Hepatocyte (in vitro differentiated cells): Measurements from ENCODE around the gene PPM1L. TPM values are rescaled to one million over a fixed set of nuclear protein-coding genes. Genes with fewer than 3 reads are reported as not detected.

ENCODE experiments used
- DNase-seq: peaks from one replicate; pipeline ENCODE4 v3.0.0-alpha.2; 2016; ENCODE audit warnings: low spot score
- H2AFZ ChIP-seq: fragments of 200-600 bp; sonication (generic); 2 replicates; pipeline ENCODE4 v1.6.0; 2016; ENCODE audit warnings: antibody characterized with exemption, mild to moderate bottlenecking
- H3K27ac ChIP-seq: fragments of 200-600 bp; sonication (generic); 2 replicates; pipeline ENCODE4 v1.5.1; 2016; ENCODE audit warnings: mild to moderate bottlenecking
- H3K27me3 ChIP-seq: fragments of 200-600 bp; sonication (generic); 2 replicates; pipeline ENCODE4 v1.6.1; 2016
- H3K36me3 ChIP-seq: fragments of 200-600 bp; sonication (generic); replicated peaks from 2 replicates; pipeline ENCODE4 v1.5.1; 2016; ENCODE audit warnings: low read depth; ENCODE audit not compliant: insufficient read depth
- H3K4me1 ChIP-seq: fragments of 200-600 bp; sonication (generic); 2 replicates; pipeline ENCODE4 v1.5.1; 2016; ENCODE audit warnings: mild to moderate bottlenecking, moderate library complexity; ENCODE audit not compliant: insufficient read depth
- H3K4me2 ChIP-seq: fragments of 200-600 bp; sonication (generic); 2 replicates; pipeline ENCODE4 v1.6.0; 2016
- H3K4me3 ChIP-seq: fragments of 200-600 bp; sonication (generic); 2 replicates; pipeline ENCODE4 v1.5.1; 2016; ENCODE audit warnings: mild to moderate bottlenecking
- H3K79me2 ChIP-seq: fragments of 200-600 bp; sonication (generic); 2 replicates; pipeline ENCODE4 v1.6.0; 2017; ENCODE audit warnings: mild to moderate bottlenecking
- H3K9me2 ChIP-seq: fragments of 200-600 bp; sonication (generic); replicated peaks from 2 replicates; pipeline ENCODE4 v1.6.0; 2017; ENCODE audit warnings: mild to moderate bottlenecking; ENCODE audit not compliant: insufficient read depth
- H3K9me3 ChIP-seq: fragments of 200-600 bp; sonication (generic); 2 replicates; pipeline ENCODE4 v1.5.1; 2016; ENCODE audit warnings: low read depth, mild to moderate bottlenecking
- H4K20me1 ChIP-seq: fragments of 200-600 bp; sonication (generic); 2 replicates; pipeline ENCODE4 v1.6.0; 2016; ENCODE audit warnings: mild to moderate bottlenecking; ENCODE audit not compliant: insufficient read depth, poor library complexity, severe bottlenecking
- EZH2 ChIP-seq: fragments of 200-600 bp; sonication (generic); IDR thresholded peaks from 2 replicates; pipeline ENCODE4 v1.6.1; 2016; ENCODE audit warnings: antibody characterized with exemption, mild to moderate bottlenecking, borderline replicate concordance
- EZH2phosphoT487 ChIP-seq: fragments of 200-600 bp; sonication (generic); IDR thresholded peaks from one replicate; pipeline ENCODE4 v1.6.1; 2018; ENCODE audit warnings: antibody characterized with exemption, mild to moderate bottlenecking, low read depth, moderate library complexity; ENCODE audit not compliant: unreplicated experiment, severe bottlenecking
- WGBS: methylation state at CpG from one replicate; pipeline ENCODE4 v1.1.6; 2016; ENCODE audit warnings: low lambda C conversion rate; ENCODE audit errors: missing lambda C conversion rate; 5-methylcytosine and 5-hydroxymethylcytosine counted together
- polyA plus RNA-seq: library from polyadenylated mRNA; unstranded; fragments of >200 nt; fragmentation: Nextera tagmentation; extraction: Ambion mirVana; gene quantifications from 2 replicates; pipeline ENCODE4 v1.2.1, GENCODE V29; 2016
- total RNA-seq: library from RNA; depleted of rRNA; stranded (reverse); fragments of >200 nt; gene quantifications from 2 replicates; pipeline ENCODE4 v1.2.3, GENCODE V29; 2014
- TF ChIP-seq, protein P1 (sequence below): fragments of 200-600 bp; sonication (generic); IDR thresholded peaks from 2 replicates; pipeline ENCODE4 v1.5.1; 2016; ENCODE audit warnings: antibody characterized with exemption, mild to moderate bottlenecking; ENCODE audit not compliant: poor library complexity

The PPM1L gene
- total and polyA plus RNA-seq, 2 experiments from 2014 or later = 5.1 to 13.1 TPM

DNA sequence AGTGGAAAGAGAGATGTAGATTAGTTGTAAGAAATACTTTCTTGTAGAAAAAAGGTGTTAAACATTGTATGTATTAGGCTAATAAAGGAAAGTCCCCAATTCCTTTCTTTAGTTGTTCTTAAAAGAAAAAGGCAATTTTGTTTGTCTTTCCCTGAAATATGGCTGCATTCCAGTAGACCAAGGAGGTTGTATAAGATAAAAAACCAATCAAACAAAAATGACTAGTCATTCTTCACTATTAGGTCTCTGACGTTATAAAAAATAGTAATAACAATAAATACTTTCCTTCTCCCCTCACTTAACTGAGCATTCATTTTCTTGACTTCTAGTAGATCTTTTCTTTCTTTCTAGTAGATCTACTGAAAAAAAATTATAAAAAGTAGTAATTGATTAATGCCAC, 8.6 kb upstream of the PPM1L start:
- TF ChIP-seq EZH2phosphoT487 (no peak), EZH2 (no peak)
- TF ChIP-seq, protein P1, sequence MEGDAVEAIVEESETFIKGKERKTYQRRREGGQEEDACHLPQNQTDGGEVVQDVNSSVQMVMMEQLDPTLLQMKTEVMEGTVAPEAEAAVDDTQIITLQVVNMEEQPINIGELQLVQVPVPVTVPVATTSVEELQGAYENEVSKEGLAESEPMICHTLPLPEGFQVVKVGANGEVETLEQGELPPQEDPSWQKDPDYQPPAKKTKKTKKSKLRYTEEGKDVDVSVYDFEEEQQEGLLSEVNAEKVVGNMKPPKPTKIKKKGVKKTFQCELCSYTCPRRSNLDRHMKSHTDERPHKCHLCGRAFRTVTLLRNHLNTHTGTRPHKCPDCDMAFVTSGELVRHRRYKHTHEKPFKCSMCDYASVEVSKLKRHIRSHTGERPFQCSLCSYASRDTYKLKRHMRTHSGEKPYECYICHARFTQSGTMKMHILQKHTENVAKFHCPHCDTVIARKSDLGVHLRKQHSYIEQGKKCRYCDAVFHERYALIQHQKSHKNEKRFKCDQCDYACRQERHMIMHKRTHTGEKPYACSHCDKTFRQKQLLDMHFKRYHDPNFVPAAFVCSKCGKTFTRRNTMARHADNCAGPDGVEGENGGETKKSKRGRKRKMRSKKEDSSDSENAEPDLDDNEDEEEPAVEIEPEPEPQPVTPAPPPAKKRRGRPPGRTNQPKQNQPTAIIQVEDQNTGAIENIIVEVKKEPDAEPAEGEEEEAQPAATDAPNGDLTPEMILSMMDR = no peak
- no peaks in the 10 kb centered on the region for H3K9me2 ChIP-seq
- no peak overlapping the region for H3K27ac ChIP-seq
- DNase-seq = no peak
- whole genome bisulfite sequencing = 61% methylated on average over 1 of the region's 1 CpG
- H3K27me3 ChIP-seq = no peaks in the 10 kb centered on the region
- no peak overlapping the region for H3K4me2 ChIP-seq
- H3K4me1 ChIP-seq = no peaks in the 10 kb centered on the region
- H4K20me1 ChIP-seq = no peaks in the 10 kb centered on the region
- no peak overlapping the region for H3K4me3 ChIP-seq
- H3K36me3 ChIP-seq = no peaks in the 10 kb centered on the region
- no peaks in the 10 kb centered on the region for H3K79me2 ChIP-seq
- H2AFZ ChIP-seq = no peak overlapping the region
- H3K9me3 ChIP-seq = no peaks in the 10 kb centered on the region

DNA sequence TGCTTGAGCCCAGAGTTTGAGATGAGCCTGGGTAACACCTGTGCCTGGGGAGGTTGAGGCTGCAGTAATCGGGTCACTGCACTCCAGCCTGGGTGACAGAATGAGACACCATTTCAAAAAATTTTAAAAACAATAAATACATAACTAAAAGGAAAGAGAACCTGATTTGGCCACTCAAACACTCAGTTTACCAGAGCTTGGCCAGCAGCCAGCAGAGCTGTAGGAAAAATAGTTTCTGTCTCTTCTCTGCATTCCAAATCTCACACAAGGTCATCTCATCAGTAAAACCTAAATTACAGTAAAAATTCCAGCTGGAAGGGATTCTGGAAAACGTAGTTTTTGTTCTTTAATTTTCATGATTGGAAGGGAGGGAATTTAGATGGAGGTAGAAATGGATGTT, 7.8 kb upstream of the PPM1L start:
- Histone ChIP-seq H3K36me3 (no peaks in the 10 kb centered on the region), H3K4me3 (no peak overlapping the region), H2AFZ (no peak overlapping the region), H3K27ac (no peak overlapping the region), H3K4me2 (no peak overlapping the region), H3K27me3 (no peaks in the 10 kb centered on the region), H3K9me3 (no peaks in the 10 kb centered on the region), H3K4me1 (no peaks in the 10 kb centered on the region), H4K20me1 (no peaks in the 10 kb centered on the region), H3K9me2 (no peaks in the 10 kb centered on the region), H3K79me2 (no peaks in the 10 kb centered on the region)
- no peak for DNase-seq
- WGBS = 68% methylated on average over 2 of the region's 2 CpGs
- TF ChIP-seq EZH2phosphoT487 = no peak
- no peak for TF ChIP-seq EZH2
- TF ChIP-seq, protein P1 = no peak

DNA sequence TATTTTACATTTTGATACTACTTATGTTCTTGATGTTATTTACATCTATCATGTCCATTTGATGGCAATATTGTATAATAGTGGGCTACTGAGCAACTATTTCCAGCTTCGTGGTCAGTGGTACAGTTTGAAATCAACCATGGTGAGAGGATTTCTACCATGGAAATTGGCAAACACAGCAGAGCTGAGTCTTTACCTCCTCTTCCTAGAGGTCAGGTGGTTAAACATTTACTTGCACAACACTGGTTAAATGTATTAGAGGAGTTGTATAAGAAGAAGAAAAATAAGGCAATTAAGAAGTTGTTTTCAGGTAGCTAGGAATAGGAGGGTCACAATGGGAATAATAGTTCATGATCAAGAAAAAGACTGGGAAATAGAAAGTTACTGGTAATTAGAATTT, 7.2 kb upstream of the PPM1L start:
- no peak overlapping the region for H2AFZ ChIP-seq
- H3K36me3 ChIP-seq = no peaks in the 10 kb centered on the region
- H3K9me2 ChIP-seq = no peaks in the 10 kb centered on the region
- H3K4me2 ChIP-seq = no peak overlapping the region
- H4K20me1 ChIP-seq = no peaks in the 10 kb centered on the region
- H3K4me3 ChIP-seq = no peak overlapping the region
- no peak for DNase-seq
- H3K27me3 ChIP-seq = no peaks in the 10 kb centered on the region
- TF ChIP-seq EZH2 (no peak), EZH2phosphoT487 (no peak)
- TF ChIP-seq, protein P1 = no peak
- H3K79me2 ChIP-seq = no peaks in the 10 kb centered on the region
- WGBS = 84% methylated on average over 1 of the region's 1 CpG
- no peaks in the 10 kb centered on the region for H3K9me3 ChIP-seq
- H3K27ac ChIP-seq = no peak overlapping the region
- H3K4me1 ChIP-seq = peaks cover 1% of the 10 kb centered on the region

DNA sequence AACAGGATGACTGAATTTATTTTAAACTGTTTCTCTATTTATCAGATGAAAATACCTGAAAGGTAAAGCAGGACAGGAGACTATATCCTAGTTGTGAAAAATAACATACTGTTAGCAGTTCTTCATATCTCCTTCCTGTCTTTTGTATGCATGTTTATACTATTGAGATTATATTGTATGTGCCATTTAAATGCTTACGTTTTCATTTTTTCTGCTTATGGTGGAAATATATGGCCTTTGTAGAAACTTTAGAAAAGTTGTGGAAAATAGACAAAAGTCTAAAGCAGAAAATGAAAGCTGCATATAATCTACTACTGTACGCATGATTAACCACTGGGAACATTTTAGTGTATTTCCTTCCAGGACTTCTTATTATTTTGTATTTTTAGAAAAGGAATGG, 2.1 kb upstream of the PPM1L start:
- Histone ChIP-seq H3K4me1 (peaks cover 14% of the 10 kb centered on the region), H3K27ac (no peak overlapping the region), H3K79me2 (peaks cover 13% of the 10 kb centered on the region), H3K9me2 (no peaks in the 10 kb centered on the region), H3K4me2 (peak overlapping the region; percentile 98), H3K27me3 (no peaks in the 10 kb centered on the region), H2AFZ (no peak overlapping the region), H4K20me1 (no peaks in the 10 kb centered on the region), H3K36me3 (no peaks in the 10 kb centered on the region), H3K9me3 (no peaks in the 10 kb centered on the region), H3K4me3 (peak overlapping the region; percentile 68)
- WGBS = 84% methylated on average over 2 of the region's 2 CpGs
- DNase-seq = no peak
- TF ChIP-seq EZH2 (no peak), EZH2phosphoT487 (no peak)
- TF ChIP-seq, protein P1 = no peak
